Measurements from ENCODE around the gene CD200.
"Not testable (repeated sequence)": the region's sequence is repeated elsewhere in the genome, so short reads cannot be mapped to it uniquely, and the experiment has no call there.

The CD200 gene

DNA sequence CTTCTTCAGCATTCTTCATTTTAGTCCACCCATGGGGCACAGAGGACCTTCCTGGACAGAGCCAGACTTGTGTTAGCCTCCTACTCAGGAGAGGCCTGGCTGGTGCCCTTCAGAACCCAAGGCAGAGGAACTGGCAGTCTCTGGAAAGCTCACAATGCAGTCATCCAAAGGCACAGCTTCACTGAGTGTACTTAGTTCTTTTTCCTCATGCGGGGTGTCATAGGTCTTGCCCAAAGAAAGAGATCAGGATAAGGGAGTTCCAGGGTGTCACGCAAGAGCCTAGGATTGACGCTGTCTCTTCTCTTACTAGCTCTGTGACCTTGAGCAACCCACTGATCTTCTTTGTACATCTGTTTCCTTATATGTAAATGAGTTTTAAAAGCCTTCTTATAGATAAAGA is 58.7 kb downstream of the CD200 start:
- FAIRE-seq, result no peak

DNA sequence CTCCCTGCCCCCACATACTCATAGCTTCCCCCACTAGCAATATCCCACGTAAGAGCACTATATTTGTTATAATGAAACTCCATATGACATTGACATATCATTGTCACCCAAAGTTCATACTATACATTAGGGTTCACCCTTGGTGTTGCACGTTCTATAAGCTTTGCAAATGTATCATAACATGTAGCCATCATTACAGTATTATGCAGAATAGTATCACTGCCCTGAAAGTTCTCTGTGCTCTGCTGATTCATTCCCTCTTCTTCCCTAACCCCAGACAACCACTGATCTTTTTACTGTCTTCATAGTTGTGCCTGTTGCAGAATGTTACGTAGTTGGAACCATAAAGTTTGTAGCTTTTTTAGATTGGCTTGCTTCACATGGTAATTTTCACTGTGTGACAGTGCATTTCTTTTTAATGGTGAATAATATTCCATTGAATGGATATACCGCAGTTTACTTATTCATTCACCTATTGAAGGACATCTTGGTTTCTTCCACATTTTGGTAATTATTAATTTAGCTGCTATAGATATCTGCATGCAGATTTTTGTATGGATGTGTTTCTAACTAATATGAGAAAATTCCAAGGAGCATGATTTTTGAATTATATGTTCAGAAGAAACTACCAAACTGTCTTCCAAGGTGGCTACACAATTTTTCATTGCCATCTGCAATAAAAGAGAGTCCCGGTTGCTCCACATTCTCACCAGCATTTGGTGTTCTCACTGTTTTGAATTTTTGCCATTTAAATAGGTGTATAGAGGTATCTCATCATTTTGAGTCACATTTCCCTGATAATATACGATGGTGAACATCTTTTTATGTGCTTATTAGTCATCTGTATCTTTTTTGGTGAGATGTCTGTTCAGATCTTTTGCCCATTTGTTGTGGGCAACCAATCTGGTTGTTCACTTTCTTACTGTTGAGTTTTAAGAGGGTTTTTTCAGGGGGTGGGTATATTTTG is 59.7 kb downstream of the CD200 start:
- FAIRE-seq, result no peak

DNA sequence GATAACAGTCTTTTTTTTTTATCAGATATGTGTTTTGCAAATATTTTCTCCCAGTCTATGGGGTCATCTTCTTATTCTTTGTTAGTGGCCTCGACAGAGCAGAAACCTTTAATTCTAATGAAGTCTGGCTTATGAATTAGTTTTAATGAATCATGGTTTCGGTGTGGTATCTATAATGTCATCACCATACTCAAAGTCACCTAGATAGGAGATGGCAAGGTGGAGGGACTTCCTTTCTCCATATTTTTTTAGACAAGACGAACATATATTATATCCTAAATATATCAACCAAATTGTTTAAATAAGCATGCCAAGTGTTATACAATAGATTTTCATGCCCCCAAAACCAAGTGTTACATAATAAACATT is 60.4 kb downstream of the CD200 start:
- FAIRE-seq, result no peak

DNA sequence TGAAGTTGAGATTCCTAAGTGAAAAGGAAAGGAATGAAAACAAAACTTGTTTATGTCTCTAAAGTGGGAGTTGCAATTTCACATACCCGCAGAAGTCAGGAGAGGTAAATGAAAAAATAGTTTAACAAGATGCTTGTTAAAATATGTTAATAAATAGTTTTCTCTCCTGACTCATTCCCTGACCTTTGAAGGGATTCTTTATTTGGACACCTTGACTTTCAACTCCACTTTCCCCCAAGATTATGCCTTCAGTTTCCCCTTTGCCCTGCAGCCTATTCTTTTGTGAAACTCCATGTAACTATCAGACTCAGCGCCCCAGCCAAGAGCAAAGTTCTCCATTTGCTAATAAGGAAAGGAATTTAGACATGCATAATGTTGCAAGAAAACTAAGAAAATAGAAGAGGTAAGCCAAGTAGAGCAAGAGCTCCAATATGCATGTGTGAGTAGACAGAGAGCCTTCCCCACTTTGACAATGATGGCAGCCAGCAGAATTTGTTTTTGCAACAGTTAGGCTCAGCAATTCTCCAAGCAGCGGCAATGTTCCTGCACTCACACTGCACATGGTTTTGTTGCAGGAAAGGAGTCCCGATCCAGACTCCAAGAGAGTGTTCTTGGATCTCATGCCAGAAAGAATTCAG is 61.2 kb downstream of the CD200 start:
- no peak for FAIRE-seq

DNA sequence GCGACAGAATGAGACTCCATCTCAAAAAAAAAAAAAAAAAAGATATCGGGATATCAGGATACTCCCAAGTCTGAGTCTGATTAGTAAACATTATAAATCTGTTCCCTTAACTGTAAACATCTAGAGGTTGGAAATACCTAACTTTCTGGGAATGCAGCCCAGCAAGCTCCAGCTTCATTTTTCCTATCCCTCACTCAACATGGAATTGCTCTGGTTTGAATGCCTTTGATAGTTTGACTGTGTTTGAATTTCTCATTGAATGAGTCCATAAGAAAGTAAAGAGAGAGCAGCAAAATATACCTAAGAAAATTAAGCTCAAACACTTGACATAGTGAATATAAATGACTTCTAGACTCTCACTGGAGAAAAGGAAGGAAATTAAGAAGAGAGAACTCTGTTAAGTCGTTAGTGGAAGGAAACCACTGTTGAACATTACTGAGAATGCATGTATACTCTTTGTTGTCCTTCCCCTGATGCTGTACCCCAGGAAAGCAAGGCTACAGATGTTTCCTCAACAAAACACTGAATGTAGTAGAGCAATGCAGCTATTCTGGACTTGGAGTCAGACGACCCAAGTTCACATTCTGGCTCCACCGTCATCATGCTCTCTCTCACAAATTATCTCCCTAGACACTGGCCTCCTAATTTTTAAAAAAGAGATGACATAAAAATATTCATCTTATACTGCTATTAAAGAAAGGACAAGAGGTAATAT is 62.4 kb downstream of the CD200 start:
- FAIRE-seq, result no peak

DNA sequence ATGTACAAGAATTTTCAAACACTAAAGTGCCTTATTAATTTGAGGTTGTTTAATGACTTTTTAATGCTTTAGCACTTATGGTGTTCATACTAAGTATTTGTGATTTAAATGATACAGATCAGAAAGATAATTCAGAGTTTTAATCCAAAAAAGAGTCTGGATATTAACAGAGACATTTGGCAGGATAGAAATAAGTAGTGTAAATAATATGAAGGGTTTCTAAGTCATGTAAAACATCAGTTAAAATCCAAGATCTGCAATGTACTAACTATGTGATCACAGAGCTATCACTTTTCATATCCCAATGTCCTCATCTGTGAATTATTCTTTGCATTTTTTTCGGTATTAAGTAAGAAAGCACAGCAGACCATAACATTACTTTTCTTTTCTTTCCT is 62.9 kb downstream of the CD200 start:
- no peak for FAIRE-seq

DNA sequence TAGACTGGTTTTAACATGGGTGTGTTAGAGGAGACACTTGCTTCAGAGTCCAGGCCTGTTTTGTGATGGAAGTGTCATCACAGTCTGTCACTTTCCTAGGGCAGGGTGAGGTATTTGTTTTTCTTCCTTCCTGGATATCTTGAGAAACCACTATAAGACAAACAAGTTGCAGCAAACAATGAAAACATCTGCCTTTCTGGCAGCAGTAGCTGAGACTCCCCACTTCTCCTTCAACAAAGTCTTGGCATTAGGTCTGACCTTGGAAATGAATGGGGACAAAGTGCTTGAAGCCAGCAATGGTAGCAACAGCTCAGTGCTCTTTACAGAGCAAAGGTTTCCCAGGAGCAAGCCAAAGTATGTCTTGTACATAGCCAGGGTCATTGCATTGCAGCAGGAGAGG is 64.6 kb downstream of the CD200 start:
- FAIRE-seq, result no peak

DNA sequence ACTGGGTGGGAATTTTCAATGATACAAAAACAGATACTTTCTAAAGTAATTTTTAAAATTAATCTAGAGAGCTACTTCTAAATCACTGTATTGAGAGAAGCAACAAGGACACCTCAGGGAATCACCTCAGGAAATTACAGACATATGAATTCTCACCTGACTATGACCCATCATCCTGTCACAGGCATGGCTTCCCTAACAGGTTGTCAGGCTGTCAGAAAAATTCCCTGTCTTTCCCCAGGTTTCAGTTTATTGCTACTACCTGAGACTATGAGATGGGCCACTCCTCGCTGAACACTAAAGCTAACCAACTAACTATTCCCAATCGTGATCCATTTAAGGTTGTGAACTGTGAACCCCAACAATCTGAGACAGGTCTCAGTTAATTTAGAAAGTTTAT is 66.1 kb downstream of the CD200 start:
- FAIRE-seq, result no peak

DNA sequence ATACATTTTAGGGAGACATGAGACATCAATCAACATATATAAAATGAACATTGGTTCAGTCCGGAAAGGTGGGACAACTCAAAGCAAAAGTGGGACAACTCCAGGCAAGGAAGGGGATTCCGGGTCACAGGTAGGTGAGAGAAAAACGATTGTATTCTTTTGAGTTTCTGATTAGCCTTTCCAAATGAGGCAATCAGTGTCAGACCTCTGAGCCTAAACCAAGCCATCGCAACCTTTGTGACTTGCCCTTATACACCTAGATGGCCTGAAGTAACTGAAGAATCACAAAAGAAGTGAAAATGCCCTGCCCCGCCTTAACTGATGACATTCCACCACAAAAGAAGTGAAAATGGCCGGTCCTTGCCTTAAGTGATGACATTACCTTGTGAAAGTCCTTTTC is 66.6 kb downstream of the CD200 start:
- FAIRE-seq, result not testable (repeated sequence)

DNA sequence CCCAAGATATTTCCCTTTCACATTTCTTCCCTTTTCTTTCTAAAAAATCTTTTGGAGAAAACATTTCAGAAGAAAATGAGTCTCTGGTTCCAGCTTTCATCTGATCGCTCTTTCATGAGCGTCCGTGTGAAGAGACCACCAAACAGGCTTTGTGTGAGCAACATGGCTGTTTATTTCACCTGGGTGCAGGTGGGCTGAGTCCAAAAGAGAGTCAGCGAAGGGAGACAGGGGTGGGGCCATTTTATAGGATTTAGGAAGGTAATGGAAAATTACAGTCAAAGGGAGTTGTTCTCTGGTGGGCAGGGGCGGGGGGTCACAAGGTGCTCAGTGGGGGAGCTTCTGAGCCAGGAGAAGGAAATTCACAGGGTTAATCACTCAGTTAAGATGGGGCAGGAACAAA is 67.4 kb downstream of the CD200 start:
- FAIRE-seq, result not testable (repeated sequence)

DNA sequence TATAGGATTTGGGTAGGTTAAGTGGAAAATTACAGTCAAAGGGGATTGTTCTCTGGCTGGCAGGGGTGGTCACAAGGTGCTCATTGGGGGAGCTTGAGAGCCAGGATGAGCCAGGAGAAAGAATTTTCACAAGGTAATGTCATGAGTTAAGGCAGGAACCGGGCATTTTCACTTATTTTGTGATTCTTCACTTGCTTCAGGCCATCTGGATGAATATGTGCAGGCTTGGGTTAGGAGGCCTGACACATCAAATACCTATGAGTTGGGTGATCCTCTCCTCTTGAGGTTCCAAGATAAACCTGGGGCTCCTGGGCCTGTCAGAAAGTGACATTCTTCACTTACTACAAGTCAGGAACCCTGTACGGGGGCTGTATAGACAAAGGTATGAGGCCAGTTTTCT is 68.7 kb downstream of the CD200 start:
- FAIRE-seq, result no peak

DNA sequence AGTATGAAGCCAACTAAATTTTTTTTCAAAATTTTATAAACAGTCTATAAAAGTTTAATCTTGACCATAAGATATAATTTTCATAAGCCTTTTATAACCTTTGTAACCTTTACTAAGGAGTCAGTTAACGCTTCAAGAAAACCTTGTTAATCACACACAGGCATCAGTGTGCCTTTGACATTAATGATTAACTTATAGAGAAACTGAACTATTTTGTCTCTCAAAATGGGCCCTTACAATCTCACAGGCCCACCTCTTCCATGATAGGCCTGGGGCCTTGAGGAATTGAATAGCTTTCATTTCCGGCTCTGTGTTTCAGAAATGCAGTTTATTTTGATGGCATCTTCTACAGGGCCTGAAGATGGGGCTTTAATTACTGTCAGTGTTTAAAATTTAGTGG is 70.1 kb downstream of the CD200 start:
- FAIRE-seq, result peak; percentile 28

DNA sequence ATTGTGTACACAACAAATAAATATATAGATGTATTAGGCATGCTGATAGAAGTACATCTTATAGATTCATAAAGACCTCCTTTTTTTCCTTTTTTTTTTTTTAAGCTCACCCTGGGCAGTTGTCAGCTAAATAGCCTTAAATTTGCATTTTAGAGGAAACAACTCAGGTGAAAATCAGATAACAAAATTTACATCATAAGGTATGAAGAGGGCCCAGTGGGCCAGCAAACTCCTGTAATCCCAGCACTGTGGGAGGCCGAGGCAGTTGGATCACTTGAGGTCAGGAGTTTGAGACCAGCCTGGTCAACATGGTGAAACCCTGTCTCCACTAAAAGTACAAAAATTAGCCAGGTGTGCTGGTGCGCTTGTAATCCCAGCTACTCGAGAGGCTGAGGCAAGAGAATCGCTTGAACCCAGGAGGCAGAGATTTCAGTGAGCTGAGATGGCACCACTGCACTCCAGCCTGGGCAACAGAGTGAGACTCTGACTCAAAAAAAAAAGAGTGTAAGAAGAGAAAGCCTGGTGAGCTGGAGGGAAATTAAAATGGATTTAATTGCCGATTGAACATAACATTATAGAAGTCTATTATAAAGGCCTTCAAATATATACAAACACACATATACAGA is 72.1 kb downstream of the CD200 start:
- not testable (repeated sequence) for FAIRE-seq

DNA sequence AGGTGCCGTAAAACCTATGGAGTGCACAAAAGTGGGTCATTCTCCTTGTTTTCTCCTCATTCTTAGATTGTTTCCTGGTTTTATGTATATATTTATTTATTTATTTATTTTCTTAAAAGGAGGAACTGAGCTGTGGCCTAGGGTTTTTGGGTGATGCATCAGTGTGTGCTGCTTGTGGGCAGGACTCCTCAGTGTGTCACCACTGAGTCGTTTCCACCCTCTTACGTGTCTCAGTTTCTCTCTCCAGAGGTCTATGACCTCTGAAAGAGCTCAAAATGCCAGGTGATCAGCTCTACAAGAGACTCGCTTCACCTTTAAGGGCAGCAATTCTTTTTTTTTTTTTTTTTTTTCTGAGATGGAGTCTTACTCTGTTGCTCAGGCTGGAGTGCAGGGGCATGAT is 72.9 kb downstream of the CD200 start:
- FAIRE-seq, result no peak

DNA sequence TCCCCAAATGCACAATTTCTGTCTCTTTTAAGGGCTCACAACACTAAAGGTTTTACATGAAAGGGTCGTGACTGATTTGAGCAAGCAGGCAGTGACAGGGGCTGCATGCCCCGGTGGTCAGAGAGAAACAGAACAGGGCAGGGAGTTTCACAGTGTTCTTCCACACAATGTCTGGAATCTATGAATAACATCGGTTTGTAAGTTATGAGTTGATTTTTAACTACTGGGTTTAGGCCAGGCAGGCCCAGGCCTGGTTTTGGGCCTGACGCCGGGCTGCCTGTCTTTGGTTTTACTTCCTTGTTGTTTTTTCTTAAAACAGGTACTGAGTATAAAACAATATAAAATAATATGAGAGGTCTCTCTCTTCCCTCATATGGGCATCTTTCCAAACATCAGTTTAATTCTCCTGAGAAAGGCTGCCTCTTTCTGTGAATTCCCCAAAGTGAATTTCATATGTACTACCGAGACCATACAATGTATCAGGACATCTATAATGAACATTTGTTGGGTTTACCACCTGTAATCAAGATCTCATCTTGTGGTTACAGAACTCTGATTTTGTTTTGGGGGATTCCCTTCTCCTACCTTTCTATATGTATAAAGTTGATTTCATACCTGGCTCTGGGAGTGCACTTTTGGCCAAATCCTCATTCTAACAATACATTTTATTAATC is 74.4 kb downstream of the CD200 start:
- no peak for FAIRE-seq

DNA sequence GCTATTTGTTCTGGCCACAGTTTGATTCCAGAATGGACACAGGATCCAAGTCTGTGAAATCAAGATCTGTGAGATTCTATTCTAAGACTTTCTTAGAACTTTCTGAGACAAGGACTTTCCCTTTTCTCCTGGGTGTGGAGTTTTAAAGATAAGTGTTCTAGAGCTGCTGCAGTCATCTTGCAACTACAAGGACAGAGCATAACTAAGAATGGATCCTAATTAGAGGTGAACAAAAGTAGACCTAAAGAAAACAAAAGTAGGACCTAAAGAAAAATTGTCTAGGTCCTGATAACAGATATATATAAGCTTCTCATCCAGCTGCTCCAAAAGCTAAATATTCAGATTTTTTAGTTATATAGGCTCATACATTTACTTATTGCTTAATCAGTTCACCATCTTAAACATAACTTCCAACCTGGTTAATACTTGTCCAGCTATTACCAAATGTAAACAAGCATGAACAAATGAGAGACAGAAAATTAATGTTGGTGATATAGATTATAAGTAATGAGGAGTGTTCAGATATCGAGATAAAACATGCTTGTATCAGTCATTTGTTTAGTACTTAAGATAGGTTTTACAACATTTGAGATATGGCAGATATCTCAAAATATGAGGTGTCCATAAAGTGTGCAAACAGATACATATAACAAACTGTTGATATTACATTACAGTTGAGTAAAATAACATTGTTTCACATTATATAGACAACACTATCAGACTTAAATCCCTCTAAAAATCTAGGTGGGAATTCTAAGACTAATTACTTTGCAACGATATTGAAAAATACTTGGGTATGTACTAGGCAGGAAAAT is 75.1 kb downstream of the CD200 start:
- peak; percentile 18 for FAIRE-seq

DNA sequence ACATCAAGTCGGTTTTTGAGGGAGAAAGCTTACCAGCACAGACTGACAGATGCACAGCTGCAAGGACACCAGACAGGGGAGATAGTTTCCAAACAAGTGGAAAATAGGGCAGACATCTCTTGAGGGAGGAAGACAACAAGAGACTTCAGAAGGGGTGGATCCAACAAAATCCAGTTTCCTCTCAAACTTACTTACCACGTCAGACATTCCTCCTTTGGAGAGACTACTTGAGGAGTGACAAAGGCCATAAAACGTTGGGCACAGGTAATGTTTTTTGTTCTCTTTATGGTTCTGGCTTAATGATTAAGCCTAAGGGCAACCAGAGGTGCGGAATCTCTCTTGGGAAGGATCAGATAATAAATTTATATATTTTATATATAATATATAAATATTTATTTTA is 76.1 kb downstream of the CD200 start:
- peak; percentile 47 for FAIRE-seq

DNA sequence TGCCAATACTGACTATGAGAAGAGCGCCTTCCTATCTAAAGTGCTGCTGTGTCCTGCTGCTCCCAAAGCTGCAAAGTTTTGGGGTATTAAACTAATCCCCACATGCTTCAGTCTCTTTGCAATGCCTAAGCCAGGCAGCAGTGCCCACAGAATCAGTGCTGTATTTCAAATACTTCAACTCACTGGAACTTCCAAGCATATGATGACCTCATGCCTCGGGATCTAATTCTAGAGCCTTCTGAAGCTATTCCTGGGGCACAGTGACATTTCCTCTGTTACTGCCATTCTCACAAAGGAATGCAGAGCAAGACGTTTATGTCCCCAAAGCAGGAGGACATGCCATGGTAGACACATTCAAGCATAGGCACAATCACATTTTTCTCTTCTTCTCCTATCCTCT is 78.5 kb downstream of the CD200 start:
- FAIRE-seq, result no peak

All from colon (tissue), 2 donors.